Smooth muscle cell (in vitro differentiated cells): ENCODE results near the gene SLC25A42. TPM values are rescaled to one million over a fixed set of nuclear protein-coding genes. Genes with fewer than 3 reads are reported as not detected.

Experiments used
- DNase-seq: peaks from one replicate; lab custom pipeline; 2025; ENCODE audit not compliant: unreplicated experiment; lab: John Stamatoyannopoulos, UW
- H2AFZ ChIP-seq: fragments of 200-600 bp; sonication (generic); 2 replicates; pipeline ENCODE4 v1.6.0; 2016; ENCODE audit warnings: antibody characterized with exemption, low read depth, mild to moderate bottlenecking
- H3F3A ChIP-seq: fragments of 200-600 bp; sonication (generic); 2 replicates; pipeline ENCODE4 v1.6.0; 2017; ENCODE audit warnings: antibody characterized with exemption, low read depth
- H3K27ac ChIP-seq: fragments of 200-600 bp; sonication (generic); 2 replicates; pipeline ENCODE4 v1.5.1; 2016; ENCODE audit warnings: low read depth, mild to moderate bottlenecking
- H3K27me3 ChIP-seq: fragments of 200-600 bp; sonication (generic); 2 replicates; pipeline ENCODE4 v1.6.1; 2016; ENCODE audit warnings: low read depth, mild to moderate bottlenecking
- H3K36me3 ChIP-seq: fragments of 200-600 bp; sonication (generic); 2 replicates; pipeline ENCODE4 v1.5.1; 2016; ENCODE audit warnings: low read depth
- H3K4me1 ChIP-seq: fragments of 200-600 bp; sonication (generic); 2 replicates; pipeline ENCODE4 v1.5.1; 2016; ENCODE audit warnings: low read depth
- H3K4me2 ChIP-seq: fragments of 200-600 bp; sonication (generic); 2 replicates; pipeline ENCODE4 v1.6.0; 2016; ENCODE audit warnings: mild to moderate bottlenecking
- H3K4me3 ChIP-seq: fragments of 200-600 bp; sonication (generic); 2 replicates; pipeline ENCODE4 v1.5.1; 2016; ENCODE audit warnings: mild to moderate bottlenecking
- H3K79me2 ChIP-seq: fragments of 200-600 bp; sonication (generic); 2 replicates; pipeline ENCODE4 v1.6.0; 2016; ENCODE audit warnings: low read depth, mild to moderate bottlenecking
- H3K9ac ChIP-seq: fragments of 200-600 bp; sonication (generic); 2 replicates; pipeline ENCODE4 v1.6.0; 2016; ENCODE audit warnings: low read depth
- H3K9me3 ChIP-seq: fragments of 200-600 bp; sonication (generic); replicated peaks from 2 replicates; pipeline ENCODE4 v1.5.1; 2016; ENCODE audit warnings: low read depth
- H4K20me1 ChIP-seq: fragments of 200-600 bp; sonication (generic); 2 replicates; pipeline ENCODE4 v1.6.0; 2016; ENCODE audit warnings: low read depth
- WGBS: methylation state at CpG from one replicate; pipeline ENCODE4 v1.1.7; 2016; ENCODE audit warnings: low lambda C conversion rate; 5-methylcytosine and 5-hydroxymethylcytosine counted together
- polyA plus RNA-seq: library from polyadenylated mRNA; unstranded; fragments of >200 nt; fragmentation: Nextera tagmentation; extraction: Ambion mirVana; gene quantifications from 2 replicates; pipeline ENCODE4 v1.2.1, GENCODE V29; 2016
- total RNA-seq: library from RNA; depleted of rRNA; stranded (reverse); fragments of >200 nt; gene quantifications from 2 replicates; pipeline ENCODE4 v1.2.3, GENCODE V29; 2014
- TF ChIP-seq, protein P1 (sequence below): fragments of 200-600 bp; sonication (generic); IDR thresholded peaks from 2 replicates; pipeline ENCODE4 v1.5.1; 2017; ENCODE audit warnings: borderline replicate concordance, mild to moderate bottlenecking, antibody characterized with exemption; ENCODE audit not compliant: insufficient read depth, poor library complexity, severe bottlenecking

Gene SLC25A42
- total and polyA plus RNA-seq, 2 experiments from 2014 or later, result 8.1 to 18.9 TPM

DNA sequence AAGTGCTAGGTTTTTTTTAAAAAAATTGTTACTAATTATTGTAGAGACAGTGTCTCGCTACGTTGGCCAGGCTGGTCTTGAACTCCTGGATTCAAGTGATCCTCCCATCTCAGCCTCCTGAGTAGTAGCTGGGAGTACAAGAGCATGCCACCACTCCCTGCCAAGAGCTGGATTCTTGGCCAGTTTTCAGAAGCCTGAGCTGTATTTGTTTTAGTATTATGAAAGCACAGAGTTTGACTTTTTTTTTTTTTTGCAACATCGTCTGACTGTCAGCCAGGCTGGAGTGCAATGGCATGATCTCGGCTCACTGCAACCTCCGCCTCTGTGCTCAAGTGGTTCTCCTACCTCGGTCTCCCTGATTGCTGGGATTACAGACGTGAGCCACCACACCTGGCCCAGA, 23.4 kb upstream of the SLC25A42 start:
- no peak for DNase-seq
- Histone ChIP-seq H3K27me3 (no peaks in the 10 kb centered on the region), H3K9me3 (no peaks in the 10 kb centered on the region), H3K9ac (no peak overlapping the region), H3K4me2 (no peak overlapping the region), H4K20me1 (peaks cover 11% of the 10 kb centered on the region), H3K4me1 (no peaks in the 10 kb centered on the region), H2AFZ (no peak overlapping the region), H3K4me3 (no peak overlapping the region), H3K36me3 (peaks cover 4% of the 10 kb centered on the region), H3F3A (no peaks in the 10 kb centered on the region), H3K27ac (no peak overlapping the region), H3K79me2 (peaks cover 51% of the 10 kb centered on the region)
- TF ChIP-seq, protein P1, sequence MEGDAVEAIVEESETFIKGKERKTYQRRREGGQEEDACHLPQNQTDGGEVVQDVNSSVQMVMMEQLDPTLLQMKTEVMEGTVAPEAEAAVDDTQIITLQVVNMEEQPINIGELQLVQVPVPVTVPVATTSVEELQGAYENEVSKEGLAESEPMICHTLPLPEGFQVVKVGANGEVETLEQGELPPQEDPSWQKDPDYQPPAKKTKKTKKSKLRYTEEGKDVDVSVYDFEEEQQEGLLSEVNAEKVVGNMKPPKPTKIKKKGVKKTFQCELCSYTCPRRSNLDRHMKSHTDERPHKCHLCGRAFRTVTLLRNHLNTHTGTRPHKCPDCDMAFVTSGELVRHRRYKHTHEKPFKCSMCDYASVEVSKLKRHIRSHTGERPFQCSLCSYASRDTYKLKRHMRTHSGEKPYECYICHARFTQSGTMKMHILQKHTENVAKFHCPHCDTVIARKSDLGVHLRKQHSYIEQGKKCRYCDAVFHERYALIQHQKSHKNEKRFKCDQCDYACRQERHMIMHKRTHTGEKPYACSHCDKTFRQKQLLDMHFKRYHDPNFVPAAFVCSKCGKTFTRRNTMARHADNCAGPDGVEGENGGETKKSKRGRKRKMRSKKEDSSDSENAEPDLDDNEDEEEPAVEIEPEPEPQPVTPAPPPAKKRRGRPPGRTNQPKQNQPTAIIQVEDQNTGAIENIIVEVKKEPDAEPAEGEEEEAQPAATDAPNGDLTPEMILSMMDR, result no peak
- WGBS, result 90% methylated on average over 7 of the region's 7 CpGs

GRCh38 chr19:19042732-19043280, 21.0 kb upstream of the SLC25A42 start:
- H3K27me3 ChIP-seq, result no peaks in the 10 kb centered on the region
- H4K20me1 ChIP-seq, result peaks cover 11% of the 10 kb centered on the region
- peaks cover 4% of the 10 kb centered on the region for H3K36me3 ChIP-seq
- H3K27ac ChIP-seq, result no peak overlapping the region
- H3K9me3 ChIP-seq, result no peaks in the 10 kb centered on the region
- peaks cover 27% of the 10 kb centered on the region for H3K79me2 ChIP-seq
- H2AFZ ChIP-seq, result no peak overlapping the region
- no peak overlapping the region for H3K4me3 ChIP-seq
- H3K9ac ChIP-seq, result no peak overlapping the region
- no peaks in the 10 kb centered on the region for H3F3A ChIP-seq
- WGBS, result 91% methylated on average over 13 of the region's 13 CpGs
- TF ChIP-seq, protein P1, result no peak
- no peaks in the 10 kb centered on the region for H3K4me1 ChIP-seq
- H3K4me2 ChIP-seq, result no peak overlapping the region
- no peak for DNase-seq

DNA sequence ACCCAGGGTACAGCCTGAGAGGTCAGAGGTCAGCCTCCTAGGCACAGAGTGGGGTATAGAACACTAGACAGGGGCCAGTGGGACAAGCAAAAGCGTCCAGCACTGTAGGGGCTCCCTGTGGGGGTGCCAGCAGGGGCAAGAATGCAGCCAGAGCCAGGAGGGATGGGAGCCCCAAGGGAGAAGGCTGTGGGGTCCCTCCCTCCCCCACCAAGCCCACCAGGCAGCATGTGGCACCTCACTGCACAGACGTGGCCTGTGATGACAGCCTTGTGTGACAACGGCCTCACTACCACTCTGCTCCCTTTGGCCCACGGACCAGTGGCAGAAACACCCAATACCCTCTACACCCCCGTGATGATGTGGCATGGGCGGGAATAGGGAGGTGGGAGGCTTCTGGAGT, 20.3 kb upstream of the SLC25A42 start:
- TF ChIP-seq, protein P1, result no peak
- Histone ChIP-seq H2AFZ (no peak overlapping the region), H3K4me1 (no peaks in the 10 kb centered on the region), H3K27me3 (no peaks in the 10 kb centered on the region), H3K4me2 (no peak overlapping the region), H3K9me3 (no peaks in the 10 kb centered on the region), H3K79me2 (peaks cover 20% of the 10 kb centered on the region), H3F3A (no peaks in the 10 kb centered on the region), H3K27ac (no peak overlapping the region), H3K9ac (no peak overlapping the region), H3K4me3 (no peak overlapping the region), H3K36me3 (peaks cover 4% of the 10 kb centered on the region), H4K20me1 (peaks cover 11% of the 10 kb centered on the region)
- DNase-seq, result no peak
- WGBS, result 96% methylated on average over 6 of the region's 6 CpGs

DNA sequence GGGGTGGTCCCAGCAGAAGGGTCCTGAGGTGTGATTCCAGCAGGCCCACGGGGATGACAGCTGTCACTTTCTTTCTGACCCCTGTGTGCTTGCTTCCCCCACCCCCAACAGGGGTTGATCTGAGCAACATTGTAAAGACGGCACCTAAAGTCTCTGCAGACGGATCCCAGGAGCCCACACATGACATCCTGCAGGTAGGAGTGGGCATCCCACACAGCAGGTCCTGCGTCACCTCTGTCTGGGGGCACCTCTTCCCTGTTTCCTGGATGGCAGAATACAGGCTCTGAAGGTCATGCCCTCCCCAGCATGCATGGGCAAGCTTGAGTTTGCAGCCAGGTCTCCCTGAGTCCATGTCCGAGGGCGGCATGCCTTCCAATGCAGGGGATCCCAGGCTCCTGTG, 19.9 kb upstream of the SLC25A42 start:
- Histone ChIP-seq H2AFZ (no peak overlapping the region), H3K9me3 (no peaks in the 10 kb centered on the region), H3K4me3 (no peak overlapping the region), H3K36me3 (peaks cover 4% of the 10 kb centered on the region), H3F3A (no peaks in the 10 kb centered on the region), H3K4me1 (no peaks in the 10 kb centered on the region), H3K9ac (no peak overlapping the region), H3K27me3 (no peaks in the 10 kb centered on the region), H3K27ac (no peak overlapping the region), H3K79me2 (peaks cover 16% of the 10 kb centered on the region), H4K20me1 (peaks cover 11% of the 10 kb centered on the region), H3K4me2 (no peak overlapping the region)
- no peak for DNase-seq
- 97% methylated on average over 6 of the region's 6 CpGs for WGBS
- TF ChIP-seq, protein P1, result no peak
